GM19351 (cell line): ENCODE results near the gene MRFAP1.

ENCODE experiments used
- ATAC-seq: cut with Tn5 transposase; IDR thresholded peaks from one replicate; pipeline ENCODE4 v1.9.1; 2021; ENCODE audit warnings: mild to moderate bottlenecking, moderate library complexity; ENCODE audit not compliant: unreplicated experiment

Gene MRFAP1

DNA sequence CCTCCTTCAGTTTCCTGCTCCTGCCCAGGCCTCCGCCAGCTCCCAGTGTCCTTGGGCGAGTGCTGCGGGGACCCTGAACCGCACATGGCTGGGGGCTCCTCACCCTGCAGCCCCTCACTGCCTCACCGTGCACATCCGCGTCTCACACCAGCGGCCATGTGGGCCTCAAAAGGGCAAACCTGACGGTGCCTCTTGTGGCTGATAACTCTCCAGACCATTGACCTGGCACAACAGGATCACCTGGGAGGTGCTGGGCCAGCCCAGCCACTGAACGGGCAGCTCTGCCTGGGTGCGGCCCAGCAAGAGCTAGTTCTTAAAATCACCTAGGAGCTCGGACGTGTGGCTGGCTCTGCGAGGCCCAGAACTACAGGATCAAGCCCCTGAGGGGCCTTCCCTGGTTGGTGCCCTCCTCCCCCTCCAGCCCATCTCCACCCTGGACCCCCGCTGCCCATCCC lies 49.0 kb downstream of the MRFAP1 start:
- ATAC-seq, result no peak
